Glutamatergic neuron (in vitro differentiated cells): Measurements from ENCODE around the gene TMEM178A. TPM values are rescaled to one million over a fixed set of nuclear protein-coding genes. Genes with fewer than 3 reads are reported as not detected.

Experiments
- DNase-seq: peaks from one replicate; pipeline ENCODE4 v3.0.0; 2022
- H3K27ac Mint-ChIP-seq: one replicate; pipeline ENCODE4 v1.8.0; 2020; ENCODE audit warnings: mild to moderate bottlenecking, mixed read lengths, inconsistent platforms; ENCODE audit not compliant: unreplicated experiment
- H3K27me3 Mint-ChIP-seq: one replicate; pipeline ENCODE4 v1.8.0; 2020; ENCODE audit warnings: mild to moderate bottlenecking, moderate library complexity, mixed read lengths, inconsistent platforms; ENCODE audit not compliant: unreplicated experiment
- H3K36me3 Mint-ChIP-seq: one replicate; pipeline ENCODE4 v1.8.0; 2020; ENCODE audit warnings: mild to moderate bottlenecking, mixed read lengths, inconsistent platforms; ENCODE audit not compliant: unreplicated experiment
- H3K4me1 Mint-ChIP-seq: one replicate; pipeline ENCODE4 v1.8.0; 2020; ENCODE audit warnings: mild to moderate bottlenecking, low read depth, mixed read lengths, inconsistent platforms; ENCODE audit not compliant: unreplicated experiment
- H3K4me3 Mint-ChIP-seq: one replicate; pipeline ENCODE4 v1.8.0; 2020; ENCODE audit warnings: mild to moderate bottlenecking, mixed read lengths, inconsistent platforms; ENCODE audit not compliant: unreplicated experiment
- H3K9me3 Mint-ChIP-seq: one replicate; pipeline ENCODE4 v1.8.0; 2020; ENCODE audit warnings: mild to moderate bottlenecking, moderate library complexity, mixed read lengths, inconsistent platforms; ENCODE audit not compliant: unreplicated experiment
- total RNA-seq: library from RNA; stranded (reverse); fragmentation: NEBNext Ultra II Directional; extraction: Animal tissue kit (Norgen Biotek cat#: 25700); gene quantifications from one replicate; pipeline ENCODE4 v1.2.1, GENCODE V29; 2021; ENCODE audit not compliant: unreplicated experiment
- TF ChIP-seq, protein P1 (sequence below): fragments of 200-600 bp; sonication (generic); IDR thresholded peaks from one replicate; pipeline ENCODE4 v1.5.0; 2021; ENCODE audit not compliant: partially characterized antibody, unreplicated experiment

TMEM178A gene
- total RNA-seq, 1 donor from 2014 or later = 12.5 TPM

DNA sequence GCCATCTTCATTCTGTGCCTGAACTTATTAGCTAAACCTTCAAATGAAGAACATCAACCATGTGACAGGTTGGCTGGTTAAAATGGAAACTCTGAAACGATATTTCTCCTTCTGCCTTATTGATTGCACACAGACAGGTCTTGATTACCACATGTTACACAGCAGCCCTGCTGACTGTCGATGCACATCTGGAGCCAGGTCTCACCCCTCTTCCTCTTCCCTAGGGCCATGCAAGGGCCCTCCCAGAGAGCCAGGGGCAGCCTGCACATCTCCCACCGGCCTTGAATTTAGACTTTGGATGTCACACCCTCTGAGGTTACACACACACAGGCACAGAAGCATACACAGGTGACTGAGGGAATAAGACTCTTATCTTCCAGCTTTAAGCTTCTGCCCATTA, 45.1 kb downstream of the TMEM178A start:
- no peaks in the 10 kb centered on the region for H3K27me3 Mint-ChIP-seq
- peaks cover 5% of the 10 kb centered on the region for H3K9me3 Mint-ChIP-seq
- H3K27ac Mint-ChIP-seq = no peak overlapping the region
- TF ChIP-seq, protein P1, sequence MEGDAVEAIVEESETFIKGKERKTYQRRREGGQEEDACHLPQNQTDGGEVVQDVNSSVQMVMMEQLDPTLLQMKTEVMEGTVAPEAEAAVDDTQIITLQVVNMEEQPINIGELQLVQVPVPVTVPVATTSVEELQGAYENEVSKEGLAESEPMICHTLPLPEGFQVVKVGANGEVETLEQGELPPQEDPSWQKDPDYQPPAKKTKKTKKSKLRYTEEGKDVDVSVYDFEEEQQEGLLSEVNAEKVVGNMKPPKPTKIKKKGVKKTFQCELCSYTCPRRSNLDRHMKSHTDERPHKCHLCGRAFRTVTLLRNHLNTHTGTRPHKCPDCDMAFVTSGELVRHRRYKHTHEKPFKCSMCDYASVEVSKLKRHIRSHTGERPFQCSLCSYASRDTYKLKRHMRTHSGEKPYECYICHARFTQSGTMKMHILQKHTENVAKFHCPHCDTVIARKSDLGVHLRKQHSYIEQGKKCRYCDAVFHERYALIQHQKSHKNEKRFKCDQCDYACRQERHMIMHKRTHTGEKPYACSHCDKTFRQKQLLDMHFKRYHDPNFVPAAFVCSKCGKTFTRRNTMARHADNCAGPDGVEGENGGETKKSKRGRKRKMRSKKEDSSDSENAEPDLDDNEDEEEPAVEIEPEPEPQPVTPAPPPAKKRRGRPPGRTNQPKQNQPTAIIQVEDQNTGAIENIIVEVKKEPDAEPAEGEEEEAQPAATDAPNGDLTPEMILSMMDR = no peak
- no peak for DNase-seq
- H3K4me1 Mint-ChIP-seq = peaks cover 9% of the 10 kb centered on the region
- H3K36me3 Mint-ChIP-seq = peaks cover 6% of the 10 kb centered on the region
- H3K4me3 Mint-ChIP-seq = no peak overlapping the region

DNA sequence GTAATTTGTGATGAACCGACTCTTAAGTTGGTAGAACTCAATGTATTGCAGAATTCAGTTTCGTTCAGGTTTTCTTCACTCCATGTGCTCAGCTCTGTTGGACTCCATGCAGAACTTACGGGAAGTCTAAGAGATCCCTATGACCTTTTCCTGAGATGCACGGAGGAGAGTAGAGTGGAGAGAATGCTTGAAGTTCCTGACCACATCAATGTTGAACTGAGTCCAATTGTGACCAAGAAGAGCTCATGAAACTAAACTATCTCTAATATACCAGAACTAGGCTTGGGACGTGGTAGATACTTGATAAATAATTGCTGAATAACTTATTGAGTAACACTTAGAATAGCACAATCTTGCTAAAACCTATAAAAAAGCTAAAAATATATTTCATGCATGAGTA, 47.2 kb downstream of the TMEM178A start:
- TF ChIP-seq, protein P1 = no peak
- peaks cover 2% of the 10 kb centered on the region for H3K36me3 Mint-ChIP-seq
- no peak overlapping the region for H3K4me3 Mint-ChIP-seq
- peaks cover 10% of the 10 kb centered on the region for H3K4me1 Mint-ChIP-seq
- no peak overlapping the region for H3K27ac Mint-ChIP-seq
- no peaks in the 10 kb centered on the region for H3K27me3 Mint-ChIP-seq
- H3K9me3 Mint-ChIP-seq = peaks cover 5% of the 10 kb centered on the region
- DNase-seq = no peak

DNA sequence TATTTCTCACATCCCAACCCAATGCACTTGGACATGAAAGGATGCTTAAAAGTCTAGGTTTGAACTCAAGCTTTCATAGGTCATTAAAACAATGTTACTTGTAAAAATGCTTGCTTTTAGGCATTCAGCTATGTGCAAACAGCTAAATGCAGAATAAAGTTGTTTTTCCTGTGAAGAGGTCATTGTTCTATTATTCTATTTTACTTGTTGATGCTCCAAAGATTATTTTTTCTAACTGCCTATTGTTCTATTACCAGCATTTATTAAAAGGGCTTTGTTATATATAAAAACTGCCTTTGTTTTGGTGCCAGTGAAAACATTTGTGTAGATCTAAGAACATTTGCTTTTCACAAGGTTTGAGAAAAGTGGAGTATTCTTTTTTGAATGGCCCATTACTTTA, 49.4 kb downstream of the TMEM178A start:
- Mint-ChIP-seq H3K27me3 (no peaks in the 10 kb centered on the region), H3K9me3 (peaks cover 5% of the 10 kb centered on the region), H3K36me3 (no peaks in the 10 kb centered on the region), H3K27ac (no peak overlapping the region), H3K4me1 (peaks cover 10% of the 10 kb centered on the region), H3K4me3 (no peak overlapping the region)
- DNase-seq = no peak
- TF ChIP-seq, protein P1 = no peak

DNA sequence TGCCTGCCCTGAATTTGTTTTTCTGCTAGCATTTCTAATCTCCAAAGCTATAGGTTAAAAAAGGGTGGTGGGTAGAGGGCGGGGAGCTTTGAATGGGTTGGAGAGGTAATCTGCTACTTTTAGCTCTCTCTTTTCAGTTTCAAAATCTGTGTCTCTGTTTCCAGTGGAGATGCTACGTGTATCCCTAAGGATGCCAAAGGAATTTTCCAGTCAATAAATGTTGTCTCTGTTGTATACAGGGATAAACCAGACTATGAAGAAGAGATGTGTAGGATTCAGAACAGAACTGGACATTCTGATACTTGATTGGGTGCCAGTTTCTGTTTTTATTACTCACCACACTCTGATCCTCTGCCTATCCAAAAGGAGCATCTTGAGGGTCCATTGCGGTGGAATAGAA, 50.1 kb downstream of the TMEM178A start:
- peaks cover 5% of the 10 kb centered on the region for H3K9me3 Mint-ChIP-seq
- H3K27me3 Mint-ChIP-seq = no peaks in the 10 kb centered on the region
- TF ChIP-seq, protein P1 = no peak
- no peak overlapping the region for H3K4me3 Mint-ChIP-seq
- H3K36me3 Mint-ChIP-seq = no peaks in the 10 kb centered on the region
- H3K27ac Mint-ChIP-seq = no peak overlapping the region
- peaks cover 8% of the 10 kb centered on the region for H3K4me1 Mint-ChIP-seq
- no peak for DNase-seq

DNA sequence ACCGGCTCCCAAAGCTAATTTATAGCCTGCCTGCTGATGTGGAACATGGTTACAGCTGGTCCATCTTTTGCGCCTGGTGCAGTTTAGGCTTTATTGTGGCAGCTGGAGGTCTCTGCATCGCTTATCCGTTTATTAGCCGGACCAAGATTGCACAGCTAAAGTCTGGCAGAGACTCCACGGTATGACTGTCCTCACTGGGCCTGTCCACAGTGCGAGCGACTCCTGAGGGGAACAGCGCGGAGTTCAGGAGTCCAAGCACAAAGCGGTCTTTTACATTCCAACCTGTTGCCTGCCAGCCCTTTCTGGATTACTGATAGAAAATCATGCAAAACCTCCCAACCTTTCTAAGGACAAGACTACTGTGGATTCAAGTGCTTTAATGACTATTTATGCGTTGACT, 51.4 kb downstream of the TMEM178A start:
- TF ChIP-seq, protein P1 = no peak
- no peak for DNase-seq
- H3K9me3 Mint-ChIP-seq = peaks cover 4% of the 10 kb centered on the region
- H3K27ac Mint-ChIP-seq = no peak overlapping the region
- H3K36me3 Mint-ChIP-seq = no peaks in the 10 kb centered on the region
- peaks cover 3% of the 10 kb centered on the region for H3K4me1 Mint-ChIP-seq
- no peak overlapping the region for H3K4me3 Mint-ChIP-seq
- no peaks in the 10 kb centered on the region for H3K27me3 Mint-ChIP-seq
